B cell (primary cell): ENCODE measurements around the gene JAG1. TPM values are rescaled to one million over a fixed set of nuclear protein-coding genes. Genes with fewer than 3 reads are reported as not detected.

Experiments used
- ATAC-seq: fragments of 200-7000 bp; cut with Tn5 transposase; one replicate; pipeline ENCODE4 v1.10.0; 2021; ENCODE audit warnings: low read depth, mild to moderate bottlenecking, moderate number of reproducible peaks, moderate library complexity
- CTCF ChIA-PET: fragments of 350-600 bp; sonication (Branson Sonifier 250); formaldehyde crosslinking; loops from one replicate; lab custom pipeline; 2021; ENCODE audit warnings: antibody characterized with exemption, inconsistent platforms; lab: Charles Lee
- POLR2A ChIA-PET: fragments of 350-600 bp; sonication (Branson Sonifier 250); formaldehyde crosslinking; loops from one replicate; lab custom pipeline; 2021; ENCODE audit warnings: antibody characterized with exemption; lab: Charles Lee
- DNase-seq: peaks from one replicate; pipeline ENCODE4 v3.0.0; 2013
- H2AFZ ChIP-seq: 2 replicates; pipeline ENCODE4 v1.6.1; 2012; ENCODE audit warnings: mild to moderate bottlenecking, low read depth, low read length; ENCODE audit not compliant: insufficient read depth, poor library complexity, severe bottlenecking
- H3K27ac ChIP-seq, 2 donors: 1 replicate in 1 of 2; 2 replicates in 1 of 2; pipeline ENCODE4 v1.5.1; 2012 to 2013; ENCODE audit warnings: low read length in 2 of 2, mild to moderate bottlenecking in 2 of 2, moderate library complexity in 1 of 2
- H3K27me3 ChIP-seq, 4 experiments: fragments of 200-600 bp in 1 of 4; sonication (generic) in 1 of 4; replicated peaks in 1 of 4; 1 replicate in 2 of 4; 2 replicates in 2 of 4; pipeline versions ENCODE4 v1.6.1 to v1.7.0; 2013 to 2016; ENCODE audit warnings: low read length in 3 of 4, mild to moderate bottlenecking in 2 of 4, mixed read lengths in 1 of 4, moderate library complexity in 1 of 4; ENCODE audit not compliant: insufficient read depth in 4 of 4, control insufficient read depth in 3 of 4; ENCODE audit errors: control extremely low read depth in 1 of 4
- H3K36me3 ChIP-seq, 2 experiments: replicated peaks in 1 of 2; 1 replicate in 1 of 2; 2 replicates in 1 of 2; pipeline versions ENCODE4 v1.6.1 to v1.7.1; 2013; ENCODE audit warnings: low read length in 1 of 2; ENCODE audit not compliant: insufficient read depth in 2 of 2, control insufficient read depth in 1 of 2; ENCODE audit errors: control extremely low read depth in 1 of 2, extremely low read depth in 1 of 2
- H3K4me1 ChIP-seq, 2 donors: fragments of 200-600 bp in 1 of 2; sonication (generic) in 1 of 2; 1 replicate in 1 of 2; 2 replicates in 1 of 2; pipeline versions ENCODE4 v1.5.1 to v1.6.1; 2013 to 2017; ENCODE audit warnings: low read length in 2 of 2; ENCODE audit not compliant: control insufficient read depth in 2 of 2, insufficient read depth in 2 of 2
- H3K4me2 ChIP-seq: replicated peaks from 2 replicates; pipeline ENCODE3; 2012; ENCODE audit warnings: mild to moderate bottlenecking, low read depth, low read length; ENCODE audit not compliant: poor library complexity, severe bottlenecking
- H3K4me3 ChIP-seq, 5 experiments: fragments of 200-600 bp in 1 of 5; sonication (generic) in 1 of 5; 1 replicate in 3 of 5; 2 replicates in 2 of 5; pipeline versions ENCODE4 v1.5.1 to v1.7.0; 2011 to 2016; ENCODE audit warnings: low read length in 4 of 5, mild to moderate bottlenecking in 4 of 5, low read depth in 2 of 5, control low read depth in 1 of 5, moderate library complexity in 1 of 5; ENCODE audit not compliant: insufficient read depth in 1 of 5; ENCODE audit errors: control extremely low read depth in 1 of 5, extremely low read depth in 1 of 5
- H3K79me2 ChIP-seq: fragments of 200-600 bp; sonication (generic); one replicate; pipeline ENCODE4 v1.6.0; 2016; ENCODE audit warnings: low read length; ENCODE audit not compliant: control insufficient read depth, insufficient read depth
- H3K9ac ChIP-seq: fragments of 200-600 bp; sonication (generic); 2 replicates; pipeline ENCODE4 v1.6.1; 2017; ENCODE audit warnings: mild to moderate bottlenecking, low read length, moderate library complexity
- H3K9me3 ChIP-seq, 3 donors: one replicate each; pipeline versions ENCODE4 v1.6.1 to v1.7.1; 2013; ENCODE audit warnings: low read length in 2 of 3; ENCODE audit not compliant: control insufficient read depth in 2 of 3, insufficient read depth in 1 of 3; ENCODE audit errors: control extremely low read depth in 1 of 3
- H4K20me1 ChIP-seq: 2 replicates; pipeline ENCODE4 v1.6.0; 2012; ENCODE audit warnings: mild to moderate bottlenecking, low read length; ENCODE audit not compliant: insufficient read depth, control insufficient read depth, poor library complexity, severe bottlenecking
- H3K27ac Mint-ChIP-seq: one replicate; pipeline ENCODE4 v1.8.0; 2021; ENCODE audit warnings: mixed read lengths
- H3K27me3 Mint-ChIP-seq: one replicate; pipeline ENCODE4 v1.8.0; 2021; ENCODE audit warnings: mixed read lengths
- H3K4me1 Mint-ChIP-seq: one replicate; pipeline ENCODE4 v1.8.0; 2021; ENCODE audit warnings: mixed read lengths
- H3K4me3 Mint-ChIP-seq: one replicate; pipeline ENCODE4 v1.8.0; 2021; ENCODE audit warnings: mixed read lengths
- H3K9me3 Mint-ChIP-seq: one replicate; pipeline ENCODE4 v1.8.0; 2022; ENCODE audit warnings: mixed read lengths; ENCODE audit not compliant: insufficient read depth
- CTCF ChIP-seq: fragments of 200-600 bp; IDR thresholded peaks from one replicate; pipeline ENCODE4 v1.8.0; 2022; ENCODE audit warnings: antibody characterized with exemption, mild to moderate bottlenecking
- EZH2 ChIP-seq: IDR thresholded peaks from 2 replicates; pipeline ENCODE4 v1.6.1; 2012; ENCODE audit warnings: borderline replicate concordance, low read depth, mild to moderate bottlenecking, moderate library complexity, low read length; ENCODE audit not compliant: insufficient read depth, poor library complexity, severe bottlenecking
- WGBS: methylation state at CpG from one replicate; pipeline ENCODE4 v1.1.5; 2013; ENCODE audit warnings: missing lambda C conversion rate; ENCODE audit not compliant: insufficient coverage; 5-methylcytosine and 5-hydroxymethylcytosine counted together
- intact Hi-C: fragments of 100-400 bp; cut with micrococcal nuclease; formaldehyde crosslinking; loops from one replicate; pipeline ENCODE4 v1.10.0; 2022
- polyA plus RNA-seq: library from polyadenylated mRNA; depleted of rRNA; stranded (reverse); fragments of >200 nt; gene quantifications from 2 replicates; pipeline ENCODE4 v1.2.3, GENCODE V29; 2012
- total RNA-seq, 2 donors: library from RNA; stranded (reverse); fragments of 120-200 nt in 1 of 2; gene quantifications; 1 replicate in 1 of 2; 2 replicates in 1 of 2; pipeline versions ENCODE4 v1.2.3 to v1.2.4, GENCODE V29; 2013 to 2022

The JAG1 gene
- total and polyA plus RNA-seq, 2 donors (not counting 1 experiment from before 2014, with no cell fraction given), result not detected

GRCh38 chr20:10721137-10721896 lies 47.5 kb upstream of the JAG1 start:
- no peak for DNase-seq
- ChIA-PET POLR2A (no interaction called here), CTCF (no interaction called here)
- no peaks in the 10 kb centered on the region for H3K4me1 Mint-ChIP-seq
- H3K9me3 ChIP-seq, result no peaks in the 10 kb centered on the region
- no peak overlapping the region for H3K27ac Mint-ChIP-seq
- H4K20me1 ChIP-seq, result no peaks in the 10 kb centered on the region
- no peak overlapping the region for H3K4me2 ChIP-seq
- no peak overlapping the region for H3K9ac ChIP-seq
- 88% methylated on average over 4 of the region's 9 CpGs for WGBS
- no peaks in the 10 kb centered on the region for H3K36me3 ChIP-seq
- peaks cover 13% of the 10 kb centered on the region for H3K27me3 Mint-ChIP-seq
- H3K4me1 ChIP-seq, result no peaks in the 10 kb centered on the region
- no peak overlapping the region for H3K27ac ChIP-seq
- H3K4me3 Mint-ChIP-seq, result no peak overlapping the region
- H3K4me3 ChIP-seq, result no peak overlapping the region
- no peaks in the 10 kb centered on the region for H3K27me3 ChIP-seq
- ATAC-seq, result no peak
- H2AFZ ChIP-seq, result no peak overlapping the region
- intact Hi-C loops, result no loop called here
- H3K79me2 ChIP-seq, result no peaks in the 10 kb centered on the region
- TF ChIP-seq CTCF, result no peak
- no peak for TF ChIP-seq EZH2
- no peaks in the 10 kb centered on the region for H3K9me3 Mint-ChIP-seq

GRCh38 chr20:10720565-10720964 lies 46.8 kb upstream of the JAG1 start:
- H3K9me3 ChIP-seq, result no peaks in the 10 kb centered on the region
- intact Hi-C loops, result no loop called here
- TF ChIP-seq EZH2 (no peak), CTCF (no peak)

More at GRCh38 chr20:10720565-10720964, 46.8 kb upstream of the JAG1 start:
- Mint-ChIP-seq H3K4me3 (no peak overlapping the region), H3K27me3 (peaks cover 13% of the 10 kb centered on the region), H3K9me3 (no peaks in the 10 kb centered on the region), H3K4me1 (no peaks in the 10 kb centered on the region), H3K27ac (no peak overlapping the region)
- WGBS, result 38% methylated on average over 1 of the region's 2 CpGs
- Histone ChIP-seq H3K4me2 (no peak overlapping the region), H3K4me1 (no peaks in the 10 kb centered on the region), H4K20me1 (no peaks in the 10 kb centered on the region), H3K36me3 (no peaks in the 10 kb centered on the region), H3K27ac (no peak overlapping the region), H3K4me3 (no peak overlapping the region), H2AFZ (no peak overlapping the region), H3K9ac (no peak overlapping the region), H3K27me3 (no peaks in the 10 kb centered on the region), H3K79me2 (no peaks in the 10 kb centered on the region)
- ATAC-seq (no peak), DNase-seq (no peak)
- ChIA-PET POLR2A (no interaction called here), CTCF (no interaction called here)
